Astrocyte of the cerebellum (primary cell): ENCODE data around the gene FEN1.

Experiments
- DNase-seq: peaks from one replicate; pipeline ENCODE4 v3.0.0-alpha.2; 2011; ENCODE audit warnings: low read depth
- H3K4me3 ChIP-seq: 2 replicates; pipeline ENCODE4 v1.5.1; 2011; ENCODE audit warnings: mild to moderate bottlenecking, low read depth, low read length, moderate library complexity
- CTCF ChIP-seq: IDR thresholded peaks from 2 replicates; pipeline ENCODE4 v1.5.1; 2012; ENCODE audit warnings: low read length, low read depth, moderate library complexity, mild to moderate bottlenecking; ENCODE audit errors: missing control alignments
- in situ Hi-C: cut with HindIII; loops from 2 replicates; pipeline ENCODE4 v1.10.0; 2017; ENCODE audit warnings: low sequenced_read_pairs

The FEN1 gene

GRCh38 chr11:61792310-61793082, at the start of gene FEN1, which contains the start of gene TMEM258:
Gene FEN1 (plus strand): TSS chr11:61792911. CDS start chr11:61795362, 2,451 bp downstream.
Gene TMEM258 (minus strand): TSS chr11:61792599. CDS start chr11:61792558, 41 bp downstream.
- no peak for TF ChIP-seq CTCF
- in situ Hi-C loops, result no loop called here
- peak within 1 kb of the TSS; percentile 76 for H3K4me3 ChIP-seq
- peak; percentile 78 for DNase-seq

- TF ChIP-seq CTCF, result no peak
- in situ Hi-C loops, result no loop called here
- H3K4me3 ChIP-seq, result no peak overlapping the region
- no peak for DNase-seq
These were observed 49.1 kb upstream of the FEN1 start for GRCh38 chr11:61743486-61744095.

- in situ Hi-C loops, result no loop called here
These were observed 48.5 kb upstream of the FEN1 start for GRCh38 chr11:61744181-61744580.

GRCh38 chr11:61744609-61745156, 48.0 kb upstream of the FEN1 start:
- in situ Hi-C loops, result no loop called here
- no peak overlapping the region for H3K4me3 ChIP-seq
- no peak for DNase-seq
- TF ChIP-seq CTCF, result no peak

More at GRCh38 chr11:61744181-61744580, 48.5 kb upstream of the FEN1 start:
- H3K4me3 ChIP-seq, result no peak overlapping the region
- DNase-seq, result no peak
- no peak for TF ChIP-seq CTCF

- no peak for TF ChIP-seq CTCF
- in situ Hi-C loops, result no loop called here
These were observed 46.8 kb upstream of the FEN1 start for GRCh38 chr11:61745781-61746441.

GRCh38 chr11:61746442-61747191, 46.1 kb upstream of the FEN1 start:
- TF ChIP-seq CTCF, result no peak
- in situ Hi-C loops, result no loop called here
- DNase-seq, result no peak
- H3K4me3 ChIP-seq, result no peak overlapping the region

More at GRCh38 chr11:61745781-61746441, 46.8 kb upstream of the FEN1 start:
- DNase-seq, result no peak
- H3K4me3 ChIP-seq, result no peak overlapping the region
